ENCODE results near the gene TMEM178B.

Gene TMEM178B

DNA sequence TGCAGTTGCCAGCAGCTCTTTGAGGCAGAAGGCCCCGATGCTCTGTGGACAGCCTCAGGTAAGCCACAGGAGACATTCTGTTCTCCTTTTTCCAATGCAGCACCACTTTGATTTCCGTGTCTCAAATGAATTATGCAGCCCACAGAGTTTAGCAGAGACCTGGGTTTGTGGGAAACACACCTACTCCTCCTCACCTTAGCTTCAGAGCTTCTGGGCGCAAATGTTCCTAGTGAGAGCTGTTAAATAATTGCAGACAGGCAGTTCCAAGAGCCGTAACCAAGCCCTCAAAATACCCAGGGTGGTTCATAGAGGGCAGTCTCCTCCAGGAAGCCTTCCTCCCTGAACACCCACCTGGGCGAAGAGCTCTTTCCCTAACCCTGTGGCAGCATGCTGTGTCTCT is 408.1 kb downstream of the TMEM178B start:
- no peak overlapping the region for H3K4me3 ChIP-seq (replicated peaks; ENCODE audit: insufficient read depth, low read length)
- H3K27me3 ChIP-seq (ENCODE audit: insufficient read depth, poor library complexity, severe bottlenecking) = no peaks in the 10 kb centered on the region
- DNase-seq (ENCODE audit: low read depth in 1 of 2, low spot score in 1 of 2) = no peak
- no peak overlapping the region for H3K27ac ChIP-seq (replicated peaks)
- TF ChIP-seq POLR2AphosphoS5 (IDR thresholded peaks at IDR 0.05; ENCODE audit: low read depth) = no peak
- TF ChIP-seq, protein P1, sequence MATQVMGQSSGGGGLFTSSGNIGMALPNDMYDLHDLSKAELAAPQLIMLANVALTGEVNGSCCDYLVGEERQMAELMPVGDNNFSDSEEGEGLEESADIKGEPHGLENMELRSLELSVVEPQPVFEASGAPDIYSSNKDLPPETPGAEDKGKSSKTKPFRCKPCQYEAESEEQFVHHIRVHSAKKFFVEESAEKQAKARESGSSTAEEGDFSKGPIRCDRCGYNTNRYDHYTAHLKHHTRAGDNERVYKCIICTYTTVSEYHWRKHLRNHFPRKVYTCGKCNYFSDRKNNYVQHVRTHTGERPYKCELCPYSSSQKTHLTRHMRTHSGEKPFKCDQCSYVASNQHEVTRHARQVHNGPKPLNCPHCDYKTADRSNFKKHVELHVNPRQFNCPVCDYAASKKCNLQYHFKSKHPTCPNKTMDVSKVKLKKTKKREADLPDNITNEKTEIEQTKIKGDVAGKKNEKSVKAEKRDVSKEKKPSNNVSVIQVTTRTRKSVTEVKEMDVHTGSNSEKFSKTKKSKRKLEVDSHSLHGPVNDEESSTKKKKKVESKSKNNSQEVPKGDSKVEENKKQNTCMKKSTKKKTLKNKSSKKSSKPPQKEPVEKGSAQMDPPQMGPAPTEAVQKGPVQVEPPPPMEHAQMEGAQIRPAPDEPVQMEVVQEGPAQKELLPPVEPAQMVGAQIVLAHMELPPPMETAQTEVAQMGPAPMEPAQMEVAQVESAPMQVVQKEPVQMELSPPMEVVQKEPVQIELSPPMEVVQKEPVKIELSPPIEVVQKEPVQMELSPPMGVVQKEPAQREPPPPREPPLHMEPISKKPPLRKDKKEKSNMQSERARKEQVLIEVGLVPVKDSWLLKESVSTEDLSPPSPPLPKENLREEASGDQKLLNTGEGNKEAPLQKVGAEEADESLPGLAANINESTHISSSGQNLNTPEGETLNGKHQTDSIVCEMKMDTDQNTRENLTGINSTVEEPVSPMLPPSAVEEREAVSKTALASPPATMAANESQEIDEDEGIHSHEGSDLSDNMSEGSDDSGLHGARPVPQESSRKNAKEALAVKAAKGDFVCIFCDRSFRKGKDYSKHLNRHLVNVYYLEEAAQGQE (IDR thresholded peaks at IDR 0.05; ENCODE audit: insufficient replicate concordance, low read depth) = no peak
- no peak for TF ChIP-seq SPI1 (IDR thresholded peaks at IDR 0.05; ENCODE audit: borderline replicate concordance, low read depth)
- TF ChIP-seq, protein P2, sequence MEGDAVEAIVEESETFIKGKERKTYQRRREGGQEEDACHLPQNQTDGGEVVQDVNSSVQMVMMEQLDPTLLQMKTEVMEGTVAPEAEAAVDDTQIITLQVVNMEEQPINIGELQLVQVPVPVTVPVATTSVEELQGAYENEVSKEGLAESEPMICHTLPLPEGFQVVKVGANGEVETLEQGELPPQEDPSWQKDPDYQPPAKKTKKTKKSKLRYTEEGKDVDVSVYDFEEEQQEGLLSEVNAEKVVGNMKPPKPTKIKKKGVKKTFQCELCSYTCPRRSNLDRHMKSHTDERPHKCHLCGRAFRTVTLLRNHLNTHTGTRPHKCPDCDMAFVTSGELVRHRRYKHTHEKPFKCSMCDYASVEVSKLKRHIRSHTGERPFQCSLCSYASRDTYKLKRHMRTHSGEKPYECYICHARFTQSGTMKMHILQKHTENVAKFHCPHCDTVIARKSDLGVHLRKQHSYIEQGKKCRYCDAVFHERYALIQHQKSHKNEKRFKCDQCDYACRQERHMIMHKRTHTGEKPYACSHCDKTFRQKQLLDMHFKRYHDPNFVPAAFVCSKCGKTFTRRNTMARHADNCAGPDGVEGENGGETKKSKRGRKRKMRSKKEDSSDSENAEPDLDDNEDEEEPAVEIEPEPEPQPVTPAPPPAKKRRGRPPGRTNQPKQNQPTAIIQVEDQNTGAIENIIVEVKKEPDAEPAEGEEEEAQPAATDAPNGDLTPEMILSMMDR (IDR thresholded peaks at IDR 0.05; ENCODE audit: insufficient read depth, low read length) = no peak
- no peak for TF ChIP-seq GABPA (IDR thresholded peaks at IDR 0.05; ENCODE audit: low read depth)

DNA sequence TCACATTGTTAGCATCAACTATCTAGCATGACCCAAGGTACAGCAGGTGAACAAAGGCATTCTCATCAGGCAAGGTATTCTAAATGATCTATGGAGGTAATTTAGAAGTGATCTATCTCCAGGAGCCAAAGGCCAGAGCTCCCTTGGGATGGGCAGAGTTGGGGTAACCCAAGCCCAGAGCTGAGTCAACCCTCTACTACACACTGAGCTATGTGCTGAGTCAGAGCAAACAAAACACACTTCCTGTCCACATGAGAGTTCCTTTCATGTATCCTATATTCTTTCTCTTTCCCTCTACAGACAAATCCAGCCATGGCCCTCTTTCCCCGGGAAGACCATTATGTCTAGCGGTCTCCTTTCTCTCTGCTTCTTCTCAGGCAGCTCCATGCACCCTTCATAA is 409.2 kb downstream of the TMEM178B start:
- TF ChIP-seq GABPA (IDR thresholded peaks at IDR 0.05; ENCODE audit: low read depth) (no peak), SPI1 (IDR thresholded peaks at IDR 0.05; ENCODE audit: borderline replicate concordance, low read depth) (no peak), POLR2AphosphoS5 (IDR thresholded peaks at IDR 0.05; ENCODE audit: low read depth) (no peak)
- TF ChIP-seq, protein P1 (IDR thresholded peaks at IDR 0.05; ENCODE audit: insufficient replicate concordance, low read depth) = no peak
- TF ChIP-seq, protein P2 (IDR thresholded peaks at IDR 0.05; ENCODE audit: insufficient read depth, low read length) = no peak
- Histone ChIP-seq H3K4me3 (replicated peaks; ENCODE audit: insufficient read depth, low read length) (no peak overlapping the region), H3K27ac (replicated peaks) (no peak overlapping the region), H3K27me3 (ENCODE audit: insufficient read depth, poor library complexity, severe bottlenecking) (no peaks in the 10 kb centered on the region)
- no peak for DNase-seq (ENCODE audit: low read depth in 1 of 2, low spot score in 1 of 2)

- DNase-seq (ENCODE audit: low read depth in 1 of 2, low spot score in 1 of 2) = no peak
- Histone ChIP-seq H3K27me3 (ENCODE audit: insufficient read depth, poor library complexity, severe bottlenecking) (no peaks in the 10 kb centered on the region), H3K27ac (replicated peaks) (no peak overlapping the region), H3K4me3 (replicated peaks; ENCODE audit: insufficient read depth, low read length) (no peak overlapping the region)
- TF ChIP-seq, protein P1 (IDR thresholded peaks at IDR 0.05; ENCODE audit: insufficient replicate concordance, low read depth) = no peak
- TF ChIP-seq, protein P2 (IDR thresholded peaks at IDR 0.05; ENCODE audit: insufficient read depth, low read length) = no peak
- TF ChIP-seq POLR2AphosphoS5 (IDR thresholded peaks at IDR 0.05; ENCODE audit: low read depth) = no peak
- TF ChIP-seq GABPA (IDR thresholded peaks at IDR 0.05; ENCODE audit: low read depth) = no peak
- no peak for TF ChIP-seq SPI1 (IDR thresholded peaks at IDR 0.05; ENCODE audit: borderline replicate concordance, low read depth)
Observed at GRCh38 chr7:141484907-141485306, 411.0 kb downstream of the TMEM178B start.
